Spleen (tissue), 11 donors: ENCODE data around the gene CCDC137. TPM values are rescaled to one million over a fixed set of nuclear protein-coding genes. Genes with fewer than 3 reads are reported as not detected.

Experiments
- DNase-seq: peaks from one replicate; pipeline ENCODE4 v3.0.0-alpha.2; 2020
- H3K27ac ChIP-seq, 8 donors: fragments of 200-600 bp; sonication (generic) in 7 of 8; 1 replicate in 4 of 8; 2 replicates in 4 of 8; pipeline versions ENCODE4 v1.5.0 to v1.8.0; 2016 to 2021; ENCODE audit warnings: inconsistent platforms in 4 of 8, mild to moderate bottlenecking in 4 of 8, moderate library complexity in 1 of 8
- H3K27me3 ChIP-seq, 7 donors: fragments of 200-600 bp; sonication (generic) in 6 of 7; replicated peaks in 1 of 7; 1 replicate in 4 of 7; 2 replicates in 3 of 7; pipeline versions ENCODE4 v1.5.0 to v1.8.0; 2016 to 2021; ENCODE audit warnings: inconsistent platforms in 3 of 7, mild to moderate bottlenecking in 1 of 7
- H3K36me3 ChIP-seq, 6 donors: fragments of 200-600 bp; sonication (generic) in 5 of 6; 1 replicate in 4 of 6; 2 replicates in 2 of 6; pipeline versions ENCODE4 v1.5.0 to v1.8.0; 2016 to 2021; ENCODE audit warnings: inconsistent platforms in 2 of 6
- H3K4me1 ChIP-seq, 6 donors: fragments of 200-600 bp; sonication (generic) in 5 of 6; 1 replicate in 3 of 6; 2 replicates in 3 of 6; pipeline versions ENCODE4 v1.5.0 to v1.8.0; 2016 to 2021; ENCODE audit warnings: inconsistent platforms in 3 of 6
- H3K4me3 ChIP-seq, 8 donors: fragments of 200-600 bp; sonication (generic) in 7 of 8; 1 replicate in 4 of 8; 2 replicates in 4 of 8; pipeline versions ENCODE4 v1.5.0 to v1.8.0; 2016 to 2021; ENCODE audit warnings: inconsistent platforms in 4 of 8, mild to moderate bottlenecking in 4 of 8, moderate library complexity in 2 of 8
- H3K9me3 ChIP-seq, 8 donors: fragments of 200-600 bp; sonication (generic) in 7 of 8; 1 replicate in 4 of 8; 2 replicates in 4 of 8; pipeline versions ENCODE4 v1.5.0 to v1.8.0; 2016 to 2021; ENCODE audit warnings: inconsistent platforms in 4 of 8
- CTCF ChIP-seq, 11 experiments: fragments of 200-600 bp in 7 of 11; fragments of 450-650 bp in 4 of 11; sonication (generic) in 4 of 11; IDR thresholded peaks in 8 of 11; conservative IDR thresholded peaks in 3 of 11; 1 replicate in 7 of 11; 2 replicates in 4 of 11; pipeline versions ENCODE4 v1.4.0 to v1.8.0; 2016 to 2021; ENCODE audit warnings: antibody characterized with exemption in 11 of 11, inconsistent platforms in 4 of 11, mild to moderate bottlenecking in 1 of 11
- POLR2A ChIP-seq, 3 donors: fragments of 450-650 bp; IDR thresholded peaks; one replicate each; pipeline ENCODE4 v1.5.1; 2017; ENCODE audit warnings: antibody characterized with exemption in 3 of 3, mild to moderate bottlenecking in 1 of 3
- POLR2AphosphoS5 ChIP-seq, 3 donors: sonication (generic); formaldehyde crosslinking; IDR thresholded peaks; one replicate each; pipeline ENCODE4 v1.5.1; 2017; ENCODE audit warnings: antibody characterized with exemption in 3 of 3
- WGBS, 5 donors: extraction: QIAGEN DNeasy Blood & Tissue Kit in 3 of 5; methylation state at CpG; one replicate each; pipeline versions ENCODE4 v1.1.5 to v1.1.7; 2013 to 2018; 5-methylcytosine and 5-hydroxymethylcytosine counted together
- intact Hi-C: fragments of 100-400 bp; cut with DNase I; formaldehyde crosslinking; loops from one replicate; pipeline ENCODE4 v1.15.0; 2023; ENCODE audit warnings: low total_unique reads
- polyA plus RNA-seq, 3 donors: library from polyadenylated mRNA; stranded (reverse); fragments of 200-250 nt; gene quantifications; one replicate each; pipeline ENCODE4 v1.2.1, GENCODE V29; 2013
- total RNA-seq, 7 donors: library from RNA; depleted of rRNA in 3 of 7; stranded (reverse); fragments of >200 nt in 3 of 7; fragmentation: NEBNext Ultra II Directional in 4 of 7; extraction: Animal tissue kit (Norgen Biotek cat#: 25700) in 4 of 7; gene quantifications; one replicate each; pipeline versions ENCODE4 v1.1.0 to v1.2.1, GENCODE V29; 2016 to 2021
- donor health status: healthy with polysubstance abuse.
- donor health status: DM: no; HTN: no; CAD: no; lungs with moderate emphysema.
- donor health status: DM: no; HTN: no; CAD: no.
- donor health status: Bipolar disorder and iron deficiency.
- donor health status: healthy.
- donor health status: DM: no; HTN: no; CAD: no.
- donor health status: DM: yes; HTN: yes; CAD: no.

Gene CCDC137
- total and polyA plus RNA-seq, 10 donors, result 10.7 to 40.1 (median 19.9) TPM

- Histone ChIP-seq H3K36me3 (peaks cover 3 to 100% (median 98%) of the 10 kb centered on the region in 6 donors), H3K4me3 (no peak overlapping the region), H3K27ac (no peak overlapping the region), H3K9me3 (no peaks in the 10 kb centered on the region), H3K4me1 (peaks cover 0 to 15% (median 5%) of the 10 kb centered on the region in 6 donors), H3K27me3 (no peaks in the 10 kb centered on the region)
- no peak for DNase-seq
- intact Hi-C loops, result no loop called here
- TF ChIP-seq CTCF (IDR thresholded peaks at IDR 0.05 in 8 of 11, conservative IDR thresholded peaks at IDR 0.05 in 3 of 11), result no peak
- no peak for TF ChIP-seq POLR2A (IDR thresholded peaks at IDR 0.05)
- TF ChIP-seq POLR2AphosphoS5 (IDR thresholded peaks at IDR 0.05), result peak in 1 of 3 donors; percentile 50
- 92 to 100% (median 95%) methylated on average over 10 to 22 of the region's 22 CpGs; no CpG with 5 or more reads in 1 of the 5 donors for WGBS, 5 donors
These were observed 29.3 kb downstream of the CCDC137 start for GRCh38 chr17:81695801-81696200.

GRCh38 chr17:81696218-81696941, 29.8 kb downstream of the CCDC137 start:
- H3K27me3 ChIP-seq, result no peaks in the 10 kb centered on the region
- TF ChIP-seq CTCF (IDR thresholded peaks at IDR 0.05 in 8 of 11, conservative IDR thresholded peaks at IDR 0.05 in 3 of 11) (no peak), POLR2AphosphoS5 (IDR thresholded peaks at IDR 0.05) (no peak), POLR2A (IDR thresholded peaks at IDR 0.05) (no peak)
- H3K27ac ChIP-seq, result no peak overlapping the region
- DNase-seq, result no peak
- H3K4me3 ChIP-seq, result no peak overlapping the region
- intact Hi-C loops, result no loop called here
- H3K9me3 ChIP-seq, result no peaks in the 10 kb centered on the region
- peaks cover 3 to 100% (median 98%) of the 10 kb centered on the region in 6 donors for H3K36me3 ChIP-seq
- H3K4me1 ChIP-seq, result peaks cover 1 to 20% (median 10%) of the 10 kb centered on the region in 6 donors
- WGBS, 5 donors, result 94 to 97% (median 96%) methylated on average over 21 to 40 of the region's 40 CpGs

GRCh38 chr17:81697261-81698044, 30.9 kb downstream of the CCDC137 start:
- WGBS, 5 donors, result 82 to 92% (median 90%) methylated on average over 24 to 25 of the region's 25 CpGs
- no peak overlapping the region for H3K4me3 ChIP-seq
- H3K9me3 ChIP-seq, result no peaks in the 10 kb centered on the region
- TF ChIP-seq CTCF (IDR thresholded peaks at IDR 0.05 in 8 of 11, conservative IDR thresholded peaks at IDR 0.05 in 3 of 11) (no peak), POLR2AphosphoS5 (IDR thresholded peaks at IDR 0.05) (no peak), POLR2A (IDR thresholded peaks at IDR 0.05) (no peak)
- DNase-seq, result no peak
- H3K4me1 ChIP-seq, result peaks cover 12 to 31% (median 21%) of the 10 kb centered on the region in 6 donors
- no peak overlapping the region for H3K27ac ChIP-seq
- peaks cover 3 to 96% (median 92%) of the 10 kb centered on the region in 6 donors for H3K36me3 ChIP-seq
- intact Hi-C loops, result no loop called here
- no peaks in the 10 kb centered on the region for H3K27me3 ChIP-seq
